ENCODE data around the gene PLVAP. TPM values are rescaled to one million over a fixed set of nuclear protein-coding genes. Genes with fewer than 3 reads are reported as not detected.

The PLVAP gene
- total RNA-seq, 4 donors from 2014 or later: 4.7 to 204 (median 87.4) TPM

DNA sequence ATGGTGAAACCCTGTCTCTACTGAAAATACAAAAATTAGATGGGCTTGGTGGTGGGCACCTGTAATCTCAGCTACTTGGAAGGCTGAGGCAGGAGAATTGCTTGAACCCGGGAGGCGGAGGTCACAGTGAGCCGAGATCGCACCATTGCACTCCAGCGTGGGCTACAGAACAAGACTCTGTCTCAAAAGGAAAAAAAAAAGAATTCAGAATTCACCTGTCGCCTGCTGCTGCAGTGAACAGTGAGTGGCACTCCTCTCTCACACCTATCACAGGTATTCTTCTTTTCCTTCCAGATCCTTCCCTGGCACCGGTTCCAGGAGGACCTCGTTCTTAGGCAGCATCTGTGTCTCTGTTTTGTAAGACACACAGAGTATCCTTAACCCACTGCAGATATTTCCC lies 37.0 kb upstream of the PLVAP start:
- no peak overlapping the region for H3K4me3 ChIP-seq
- no peak for DNase-seq
- no peaks in the 10 kb centered on the region for H3K36me3 ChIP-seq
- peaks cover 0 to 10% of the 10 kb centered on the region in 2 donors for H3K4me1 ChIP-seq
- TF ChIP-seq, protein P1, sequence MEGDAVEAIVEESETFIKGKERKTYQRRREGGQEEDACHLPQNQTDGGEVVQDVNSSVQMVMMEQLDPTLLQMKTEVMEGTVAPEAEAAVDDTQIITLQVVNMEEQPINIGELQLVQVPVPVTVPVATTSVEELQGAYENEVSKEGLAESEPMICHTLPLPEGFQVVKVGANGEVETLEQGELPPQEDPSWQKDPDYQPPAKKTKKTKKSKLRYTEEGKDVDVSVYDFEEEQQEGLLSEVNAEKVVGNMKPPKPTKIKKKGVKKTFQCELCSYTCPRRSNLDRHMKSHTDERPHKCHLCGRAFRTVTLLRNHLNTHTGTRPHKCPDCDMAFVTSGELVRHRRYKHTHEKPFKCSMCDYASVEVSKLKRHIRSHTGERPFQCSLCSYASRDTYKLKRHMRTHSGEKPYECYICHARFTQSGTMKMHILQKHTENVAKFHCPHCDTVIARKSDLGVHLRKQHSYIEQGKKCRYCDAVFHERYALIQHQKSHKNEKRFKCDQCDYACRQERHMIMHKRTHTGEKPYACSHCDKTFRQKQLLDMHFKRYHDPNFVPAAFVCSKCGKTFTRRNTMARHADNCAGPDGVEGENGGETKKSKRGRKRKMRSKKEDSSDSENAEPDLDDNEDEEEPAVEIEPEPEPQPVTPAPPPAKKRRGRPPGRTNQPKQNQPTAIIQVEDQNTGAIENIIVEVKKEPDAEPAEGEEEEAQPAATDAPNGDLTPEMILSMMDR (IDR thresholded peaks at IDR 0.05): no peak
- TF ChIP-seq POLR2A (IDR thresholded peaks at IDR 0.05): no peak
- H3K9me3 ChIP-seq: no peaks in the 10 kb centered on the region
- intact Hi-C loops (cut with DNase I; ENCODE audit: low total_unique reads): no loop called here
- no peaks in the 10 kb centered on the region for H3K27me3 ChIP-seq
- peak overlapping the region; percentile 77 to 84 for H3K27ac ChIP-seq

DNA sequence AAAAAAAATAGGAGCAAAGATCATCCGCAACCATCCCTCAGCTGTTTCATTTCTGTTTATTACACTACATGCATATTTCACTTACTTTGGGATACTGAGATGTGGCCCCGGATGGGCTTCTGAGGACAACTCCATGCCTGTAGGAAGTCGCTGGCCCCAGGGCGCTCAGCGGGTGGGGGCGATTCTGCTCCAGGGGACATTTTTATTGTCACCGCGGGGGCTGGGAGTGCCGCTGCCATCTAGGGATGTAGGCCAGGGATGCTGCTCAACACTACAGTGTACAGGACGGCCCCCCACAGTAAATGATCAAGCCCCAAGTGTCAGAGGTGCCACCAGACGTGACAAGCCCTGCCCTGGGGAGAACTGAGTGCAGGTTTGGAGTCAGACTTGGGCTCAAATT lies 34.7 kb upstream of the PLVAP start:
- Histone ChIP-seq H3K4me3 (no peak overlapping the region), H3K9me3 (no peaks in the 10 kb centered on the region), H3K27me3 (no peaks in the 10 kb centered on the region), H3K36me3 (no peaks in the 10 kb centered on the region), H3K27ac (peak overlapping the region; percentile 75 to 77), H3K4me1 (peaks cover 0 to 10% of the 10 kb centered on the region in 2 donors)
- TF ChIP-seq POLR2A (IDR thresholded peaks at IDR 0.05): no peak
- TF ChIP-seq, protein P1 (IDR thresholded peaks at IDR 0.05): no peak
- no peak for DNase-seq
- intact Hi-C loops (cut with DNase I; ENCODE audit: low total_unique reads): no loop called here

DNA sequence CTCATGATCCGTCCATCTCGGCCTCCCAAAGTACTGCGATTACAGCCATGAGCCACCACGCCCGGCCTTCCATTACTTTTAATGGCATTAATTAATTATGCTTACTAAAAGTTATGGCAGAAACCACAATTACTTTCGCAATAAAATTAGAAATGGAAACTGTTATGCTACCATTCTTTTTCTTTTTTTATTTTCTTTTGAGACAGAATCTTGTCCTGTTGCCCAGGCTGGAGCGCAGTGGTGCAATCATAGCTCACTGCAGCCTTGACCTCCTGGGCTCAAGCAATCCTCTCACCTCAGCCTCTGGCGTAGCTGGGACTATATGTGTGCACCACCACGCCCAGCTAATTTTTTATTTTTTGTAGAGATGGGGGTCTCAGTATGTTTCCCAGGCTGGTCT lies 32.8 kb upstream of the PLVAP start:
- intact Hi-C loops (cut with DNase I; ENCODE audit: low total_unique reads): no loop called here
- peak overlapping the region in 1 of 2 donors; percentile 39 for H3K27ac ChIP-seq
- DNase-seq: peak; percentile 76 to 81

DNA sequence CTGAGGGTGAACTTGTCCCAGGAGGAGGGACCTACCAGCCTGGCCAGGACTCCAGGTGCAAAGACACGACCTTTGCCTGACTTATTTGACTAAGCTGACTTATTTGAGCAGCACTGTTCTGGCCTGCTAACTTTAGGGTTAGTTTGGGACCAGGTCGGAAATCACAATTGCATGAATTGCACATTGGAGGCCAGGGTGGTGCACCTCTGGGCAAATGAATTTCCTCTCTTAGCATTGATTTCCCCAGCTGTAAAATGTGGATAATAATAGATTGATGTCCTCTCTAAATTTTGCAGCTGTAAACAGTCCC lies 29.7 kb upstream of the PLVAP start:
- intact Hi-C loops (cut with DNase I; ENCODE audit: low total_unique reads): no loop called here
- no peaks in the 10 kb centered on the region for H3K27me3 ChIP-seq
- H3K36me3 ChIP-seq: no peaks in the 10 kb centered on the region
- DNase-seq: no peak
- no peaks in the 10 kb centered on the region for H3K9me3 ChIP-seq
- peak overlapping the region; percentile 74 to 87 for H3K27ac ChIP-seq
- peaks cover 0 to 3% of the 10 kb centered on the region in 2 donors for H3K4me1 ChIP-seq
- TF ChIP-seq, protein P1 (IDR thresholded peaks at IDR 0.05): no peak
- TF ChIP-seq POLR2A (IDR thresholded peaks at IDR 0.05): no peak
- H3K4me3 ChIP-seq: peak overlapping the region in 1 of 2 donors; percentile 48

More for the DNA sequence above, 32.8 kb upstream of the PLVAP start:
- TF ChIP-seq, protein P1 (IDR thresholded peaks at IDR 0.05): no peak
- no peak for TF ChIP-seq POLR2A (IDR thresholded peaks at IDR 0.05)
- H3K4me1 ChIP-seq: peaks cover 0 to 10% of the 10 kb centered on the region in 2 donors
- no peaks in the 10 kb centered on the region for H3K27me3 ChIP-seq
- H3K36me3 ChIP-seq: no peaks in the 10 kb centered on the region
- H3K9me3 ChIP-seq: no peaks in the 10 kb centered on the region
- no peak overlapping the region for H3K4me3 ChIP-seq

DNA sequence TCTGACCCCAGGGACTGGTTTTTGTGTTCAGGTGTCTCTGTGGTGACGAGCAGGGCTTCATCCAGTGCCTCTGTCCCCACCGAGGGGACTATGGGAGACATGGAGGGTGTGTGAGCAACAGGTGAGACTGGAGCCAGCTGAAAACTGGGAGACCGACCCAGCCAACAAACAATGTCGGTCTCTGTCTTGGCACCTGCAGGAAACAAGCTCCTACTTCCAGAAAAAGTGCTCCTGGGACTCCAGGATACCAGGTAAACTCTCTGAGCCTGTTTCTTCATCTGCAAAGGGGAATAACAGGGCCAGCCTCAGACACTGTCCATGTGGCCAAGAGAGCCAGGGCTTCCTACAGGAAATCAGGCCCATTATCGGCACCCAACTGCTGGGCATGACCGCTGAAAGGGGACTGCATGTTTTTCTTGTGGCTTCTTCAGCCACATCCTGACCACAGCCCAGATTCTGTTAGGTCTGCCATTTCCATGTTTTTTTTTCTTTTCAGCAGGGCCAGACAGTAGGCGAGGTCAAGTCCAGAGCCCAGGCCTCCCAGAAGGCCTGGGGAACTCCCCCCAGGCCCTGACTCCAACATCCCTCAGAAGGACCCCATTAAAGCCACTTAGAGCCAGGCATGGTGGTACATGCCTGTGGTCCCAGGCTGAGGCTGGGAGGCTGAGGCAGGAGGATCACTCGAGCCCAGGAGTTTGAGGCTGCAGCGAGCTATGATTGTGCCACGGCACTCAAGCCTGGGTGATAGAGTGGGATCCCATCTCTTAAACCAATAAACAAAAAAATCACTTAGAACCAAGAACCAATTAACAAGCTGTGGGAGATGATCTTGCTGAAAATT lies 29.1 kb upstream of the PLVAP start:
- Histone ChIP-seq H3K4me3 (peak overlapping the region in 1 of 2 donors; percentile 48), H3K9me3 (no peaks in the 10 kb centered on the region), H3K27ac (peak overlapping the region; percentile 74 to 87), H3K27me3 (no peaks in the 10 kb centered on the region), H3K4me1 (no peaks in the 10 kb centered on the region), H3K36me3 (no peaks in the 10 kb centered on the region)
- TF ChIP-seq POLR2A (IDR thresholded peaks at IDR 0.05): no peak
- TF ChIP-seq, protein P1 (IDR thresholded peaks at IDR 0.05): no peak
- DNase-seq: no peak
- intact Hi-C loops (cut with DNase I; ENCODE audit: low total_unique reads): no loop called here
